ENCODE results near the gene C16orf86. TPM values are rescaled to one million over a fixed set of nuclear protein-coding genes. Genes with fewer than 3 reads are reported as not detected.
A peak's percentile ranks its signal among the peaks of the same experiment; 100 is the strongest.

The C16orf86 gene
- total RNA-seq, 1 donor from 2014 or later, result 5.3 TPM

DNA sequence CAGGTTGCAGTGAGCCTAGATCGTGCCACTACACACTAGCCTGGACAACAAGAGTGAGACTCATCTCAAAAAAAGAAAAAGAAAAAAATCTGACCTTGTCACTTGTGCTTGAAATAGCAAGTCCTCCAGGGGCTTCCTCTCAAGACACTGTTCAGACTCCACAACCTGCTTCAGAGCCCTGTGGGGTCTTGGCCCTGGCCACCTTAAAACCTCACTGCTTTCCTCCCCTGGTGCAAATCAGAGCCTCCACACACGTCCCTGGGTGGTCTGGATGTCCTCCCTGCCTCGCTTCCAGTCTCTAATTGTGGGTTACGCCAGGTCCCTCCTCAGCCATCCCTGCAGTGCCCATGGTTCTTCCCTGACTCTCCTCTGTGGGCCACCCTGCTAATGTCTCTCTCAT lies 11.3 kb upstream of the C16orf86 start:
- Histone ChIP-seq H3K36me3 (peaks cover 17% of the 10 kb centered on the region), H3K9me3 (no peaks in the 10 kb centered on the region), H3K27me3 (ENCODE audit: low read depth) (peaks cover 36% of the 10 kb centered on the region), H3K4me3 (no peak overlapping the region), H3K4me1 (peaks cover 19% of the 10 kb centered on the region), H3K27ac (no peak overlapping the region)
- TF ChIP-seq CTCF (IDR thresholded peaks at IDR 0.05), result no peak
- no peak for DNase-seq
- no peak for ATAC-seq
- intact Hi-C loops (cut with DNase I), result no loop called here

DNA sequence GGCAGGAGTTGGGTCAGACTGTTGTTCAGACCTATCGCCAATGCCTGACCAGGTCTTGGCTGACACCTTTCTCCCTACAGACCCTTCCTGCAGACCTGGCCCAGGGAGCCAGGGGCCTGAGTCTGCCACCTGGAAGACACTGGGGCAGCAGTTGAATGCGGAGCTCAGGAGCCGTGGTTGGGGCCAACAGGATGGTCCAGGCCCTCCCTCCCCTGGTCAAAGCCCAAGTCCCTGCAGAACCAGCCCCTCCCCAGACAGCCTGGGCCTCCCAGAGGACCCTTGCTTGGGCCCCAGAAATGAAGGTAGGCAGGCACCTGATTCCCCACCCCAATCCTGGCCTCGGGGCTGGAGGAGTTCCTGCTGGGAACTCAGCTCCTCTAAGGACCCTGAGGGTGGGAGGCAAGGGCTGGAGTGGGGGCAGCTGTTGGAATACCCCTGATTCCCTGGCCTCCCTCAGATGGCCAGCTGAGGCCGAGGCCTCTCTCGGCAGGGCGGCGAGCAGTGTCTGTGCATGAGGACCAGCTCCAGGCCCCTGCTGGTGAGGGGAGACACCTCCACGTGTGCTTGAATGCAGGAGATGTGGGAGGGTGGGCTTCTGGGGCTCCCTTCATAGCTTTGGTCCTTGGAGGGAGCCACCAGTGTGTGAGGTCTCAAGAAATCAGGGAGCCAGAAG lies 10.1 kb upstream of the C16orf86 start:
- TF ChIP-seq CTCF (IDR thresholded peaks at IDR 0.05), result no peak
- intact Hi-C loops (cut with DNase I), result no loop called here

GRCh38 chr16:67657017-67657608 lies 9.5 kb upstream of the C16orf86 start:
- Histone ChIP-seq H3K4me3 (no peak overlapping the region), H3K27me3 (ENCODE audit: low read depth) (peaks cover 21% of the 10 kb centered on the region), H3K4me1 (peaks cover 27% of the 10 kb centered on the region), H3K9me3 (no peaks in the 10 kb centered on the region), H3K36me3 (peaks cover 17% of the 10 kb centered on the region), H3K27ac (no peak overlapping the region)
- ATAC-seq (no peak), DNase-seq (no peak)
- TF ChIP-seq CTCF (IDR thresholded peaks at IDR 0.05), result no peak
- intact Hi-C loops (cut with DNase I), result no loop called here

More for the DNA sequence above, 10.1 kb upstream of the C16orf86 start:
- Histone ChIP-seq H3K27ac (no peak overlapping the region), H3K4me3 (no peak overlapping the region), H3K4me1 (peaks cover 26% of the 10 kb centered on the region), H3K36me3 (peaks cover 17% of the 10 kb centered on the region), H3K27me3 (ENCODE audit: low read depth) (peaks cover 28% of the 10 kb centered on the region), H3K9me3 (no peaks in the 10 kb centered on the region)
- ATAC-seq (no peak), DNase-seq (no peak)

- intact Hi-C loops (cut with DNase I), result no loop called here
- Histone ChIP-seq H3K4me3 (no peak overlapping the region), H3K4me1 (peaks cover 27% of the 10 kb centered on the region), H3K9me3 (no peaks in the 10 kb centered on the region), H3K36me3 (peaks cover 24% of the 10 kb centered on the region), H3K27me3 (ENCODE audit: low read depth) (peaks cover 20% of the 10 kb centered on the region), H3K27ac (no peak overlapping the region)
- DNase-seq (no peak), ATAC-seq (no peak)
- TF ChIP-seq CTCF (IDR thresholded peaks at IDR 0.05), result no peak
Measured at GRCh38 chr16:67657751-67658518, 8.7 kb upstream of the C16orf86 start.

GRCh38 chr16:67658849-67659674 lies 7.6 kb upstream of the C16orf86 start:
- Histone ChIP-seq H3K27me3 (ENCODE audit: low read depth) (peaks cover 11% of the 10 kb centered on the region), H3K36me3 (peaks cover 34% of the 10 kb centered on the region), H3K4me1 (peaks cover 20% of the 10 kb centered on the region), H3K9me3 (no peaks in the 10 kb centered on the region), H3K27ac (peak overlapping the region; percentile 94), H3K4me3 (peak overlapping the region; percentile 92)
- no peak for DNase-seq
- ATAC-seq, result no peak
- intact Hi-C loops (cut with DNase I), result no loop called here
- no peak for TF ChIP-seq CTCF (IDR thresholded peaks at IDR 0.05)

Data from lower lobe of right lung (tissue), 2 donors.